Measurements from ENCODE around the gene SULT1A3. TPM values are rescaled to one million over a fixed set of nuclear protein-coding genes. Genes with fewer than 3 reads are reported as not detected.
"Not testable (repeated sequence)": the region's sequence is repeated elsewhere in the genome, so short reads cannot be mapped to it uniquely, and the experiment has no call there.

SULT1A3 gene
- total RNA-seq, 1 experiment from 2014 or later, result 14.1 TPM

- H3K4me3 ChIP-seq (ENCODE audit: low read depth, low read length, poor library complexity, severe bottlenecking); H3K4me1 ChIP-seq (ENCODE audit: insufficient read depth, low read length, poor library complexity, severe bottlenecking); POLR2A ChIA-PET (ENCODE audit: low non-redundant PET); BruUV-seq (replicated peaks); DNase-seq (ENCODE audit: low spot score); H3K9me3 ChIP-seq (ENCODE audit: low read depth, low read length, poor library complexity, severe bottlenecking); H3K27ac ChIP-seq (ENCODE audit: low read depth, low read length, poor library complexity, severe bottlenecking); CTCF ChIA-PET; H3K27me3 ChIP-seq (replicated peaks; ENCODE audit: insufficient read depth, low read depth, low read length, poor library complexity); intact Hi-C loops (cut with micrococcal nuclease; ENCODE audit: unreplicated experiment); H3K36me3 ChIP-seq (ENCODE audit: insufficient read depth, low read length, poor library complexity, severe bottlenecking): not testable (repeated sequence)
Observed at GRCh38 chr16:30170145-30170544, 28.9 kb upstream of the SULT1A3 start.

GRCh38 chr16:30173054-30173453 lies 26.0 kb upstream of the SULT1A3 start:
- BruUV-seq (replicated peaks), result no TSS peak
- intact Hi-C loops (cut with micrococcal nuclease; ENCODE audit: unreplicated experiment), result no loop called here

GRCh38 chr16:30176876-30177275 lies 22.2 kb upstream of the SULT1A3 start:
- CTCF ChIA-PET, result interaction anchor here (0.6 kb wide), 1 partner anchor 331 kb away, joined by 4 read pairs; no protein-coding TSS in a partner anchor
- H3K4me3 ChIP-seq (ENCODE audit: low read depth, low read length, poor library complexity, severe bottlenecking); DNase-seq (ENCODE audit: low spot score); H3K27me3 ChIP-seq (replicated peaks; ENCODE audit: insufficient read depth, low read depth, low read length, poor library complexity); H3K27ac ChIP-seq (ENCODE audit: low read depth, low read length, poor library complexity, severe bottlenecking); H3K36me3 ChIP-seq (ENCODE audit: insufficient read depth, low read length, poor library complexity, severe bottlenecking); POLR2A ChIA-PET (ENCODE audit: low non-redundant PET); BruUV-seq (replicated peaks); H3K4me1 ChIP-seq (ENCODE audit: insufficient read depth, low read length, poor library complexity, severe bottlenecking); H3K9me3 ChIP-seq (ENCODE audit: low read depth, low read length, poor library complexity, severe bottlenecking); intact Hi-C loops (cut with micrococcal nuclease; ENCODE audit: unreplicated experiment): not testable (repeated sequence)

More at GRCh38 chr16:30173054-30173453, 26.0 kb upstream of the SULT1A3 start:
- POLR2A ChIA-PET (ENCODE audit: low non-redundant PET), result no interaction called here
- H3K36me3 ChIP-seq (ENCODE audit: insufficient read depth, low read length, poor library complexity, severe bottlenecking), result no peaks in the 10 kb centered on the region
- TF ChIP-seq EZH2 (IDR thresholded peaks at IDR 0.05; ENCODE audit: borderline replicate concordance, low read depth, low read length, poor library complexity, severe bottlenecking) (no peak), CTCF (conservative IDR thresholded peaks at IDR 0.05; ENCODE audit: low read depth, low read length) (no peak)
- no peak overlapping the region for H3K4me3 ChIP-seq (ENCODE audit: low read depth, low read length, poor library complexity, severe bottlenecking)
- H3K4me1 ChIP-seq (ENCODE audit: insufficient read depth, low read length, poor library complexity, severe bottlenecking), result no peaks in the 10 kb centered on the region
- no peaks in the 10 kb centered on the region for H3K9me3 ChIP-seq (ENCODE audit: low read depth, low read length, poor library complexity, severe bottlenecking)
- H3K27ac ChIP-seq (ENCODE audit: low read depth, low read length, poor library complexity, severe bottlenecking), result no peak overlapping the region
- CTCF ChIA-PET, result no interaction called here
- H3K27me3 ChIP-seq (replicated peaks; ENCODE audit: insufficient read depth, low read depth, low read length, poor library complexity), result no peaks in the 10 kb centered on the region
- DNase-seq (ENCODE audit: low spot score), result no peak

- Histone ChIP-seq H3K36me3 (ENCODE audit: insufficient read depth, low read length, poor library complexity, severe bottlenecking) (no peaks in the 10 kb centered on the region), H3K27me3 (replicated peaks; ENCODE audit: insufficient read depth, low read depth, low read length, poor library complexity) (no peaks in the 10 kb centered on the region), H3K4me3 (ENCODE audit: low read depth, low read length, poor library complexity, severe bottlenecking) (no peak overlapping the region), H3K27ac (ENCODE audit: low read depth, low read length, poor library complexity, severe bottlenecking) (no peak overlapping the region), H3K4me1 (ENCODE audit: insufficient read depth, low read length, poor library complexity, severe bottlenecking) (no peaks in the 10 kb centered on the region), H3K9me3 (ENCODE audit: low read depth, low read length, poor library complexity, severe bottlenecking) (no peaks in the 10 kb centered on the region)
- CTCF ChIA-PET, result no interaction called here
- POLR2A ChIA-PET (ENCODE audit: low non-redundant PET), result no interaction called here
- intact Hi-C loops (cut with micrococcal nuclease; ENCODE audit: unreplicated experiment), result no loop called here
- no peak for TF ChIP-seq EZH2 (IDR thresholded peaks at IDR 0.05; ENCODE audit: borderline replicate concordance, low read depth, low read length, poor library complexity, severe bottlenecking)
- TF ChIP-seq CTCF (conservative IDR thresholded peaks at IDR 0.05; ENCODE audit: low read depth, low read length), result no peak
- no TSS peak for BruUV-seq (replicated peaks)
- DNase-seq (ENCODE audit: low spot score), result no peak
Observed at GRCh38 chr16:30179195-30179594, 19.9 kb upstream of the SULT1A3 start.
